K562 (cell line): ENCODE measurements around the gene NOTCH1. TPM values are rescaled to one million over a fixed set of nuclear protein-coding genes. Genes with fewer than 3 reads are reported as not detected.
A peak's percentile ranks its signal among the peaks of the same experiment; 100 is the strongest.

Experiments
- ATAC-seq: fragments of 200-7000 bp; cut with Tn5 transposase; 3 replicates; pipeline ENCODE4 v1.9.1; 2020; ENCODE audit warnings: moderate library complexity
- BruUV-seq: library from RNA; stranded (reverse); fragments of 400-500 nt; replicated peaks from 2 replicates; lab custom pipeline; 2021; lab: Mats Ljungman, UMichigan
- CTCF ChIA-PET: fragments of 300-600 bp; formaldehyde crosslinking; extraction: SDS; loops from one replicate; lab custom pipeline; 2021; ENCODE audit warnings: low intra/inter-chr PET ratio; lab: Yijun Ruan, JAX
- POLR2A ChIA-PET: fragments of 300-600, 350-650 bp; sonication (Branson Sonifier 250); formaldehyde crosslinking; extraction: SDS; loops from one replicate; lab custom pipeline; 2021; ENCODE audit warnings: antibody characterized with exemption, inconsistent platforms; lab: Yijun Ruan, JAX
- DNase-seq, 4 experiments: peaks; one replicate each; pipeline versions ENCODE4 v3.0.0 to v3.0.0-alpha.2; 2011 to 2018; ENCODE audit warnings: low spot score in 3 of 4, mixed read lengths in 3 of 4; ENCODE audit errors: extremely low read depth in 1 of 4
- FAIRE-seq: peaks from 2 replicates; lab custom pipeline; 2011; peaks lifted over from hg19 to GRCh38; lab: Jason Lieb, UNC
- H2AFZ ChIP-seq: 2 replicates; pipeline ENCODE4 v1.6.0; 2011; ENCODE audit warnings: low read depth, low read length, control low read depth, inconsistent platforms
- H3K27ac ChIP-seq: fragments of 200-600 bp; 3 replicates; pipeline ENCODE4 v1.8.0; 2011; ENCODE audit warnings: low read depth, mild to moderate bottlenecking, control low read depth, inconsistent platforms, low read length, moderate library complexity, mixed read lengths; ENCODE audit errors: extremely low read depth
- H3K27me3 ChIP-seq, 2 experiments: fragments of 300-600 bp in 1 of 2; 2 replicates in 1 of 2; 3 replicates in 1 of 2; pipeline versions ENCODE4 v1.6.0 to v1.8.0; 2011; ENCODE audit warnings: inconsistent platforms in 2 of 2, low read length in 2 of 2, mild to moderate bottlenecking in 1 of 2, mixed read lengths in 1 of 2, moderate library complexity in 1 of 2; ENCODE audit not compliant: control insufficient read depth in 2 of 2, insufficient read depth in 2 of 2
- H3K36me3 ChIP-seq: fragments of 300-600 bp; 3 replicates; pipeline ENCODE4 v1.8.0; 2011; ENCODE audit warnings: mild to moderate bottlenecking, low read length, inconsistent platforms; ENCODE audit not compliant: control insufficient read depth, insufficient read depth
- H3K4me1 ChIP-seq, 2 experiments: fragments of 200-600 bp in 1 of 2; replicated peaks in 1 of 2; 2 replicates in 1 of 2; 3 replicates in 1 of 2; pipeline versions ENCODE4 v1.5.1 to v1.8.0; 2011; ENCODE audit warnings: inconsistent platforms in 2 of 2, low read length in 2 of 2, mild to moderate bottlenecking in 1 of 2, mixed read lengths in 1 of 2, moderate library complexity in 1 of 2; ENCODE audit not compliant: control insufficient read depth in 2 of 2, insufficient read depth in 2 of 2
- H3K4me2 ChIP-seq: 2 replicates; pipeline ENCODE4 v1.6.1; 2011; ENCODE audit warnings: low read length, control low read depth, inconsistent platforms, mixed read lengths; ENCODE audit not compliant: insufficient read depth
- H3K4me3 ChIP-seq: fragments of 200-600 bp; sonication (generic), shearing (Covaris generic); 2 replicates; pipeline ENCODE4 v1.5.1; 2016; ENCODE audit warnings: control low read depth, inconsistent platforms
- H3K79me2 ChIP-seq: fragments of 200-600 bp; 3 replicates; pipeline ENCODE4 v1.8.0; 2011; ENCODE audit warnings: low read length, inconsistent platforms; ENCODE audit not compliant: control insufficient read depth, insufficient read depth
- H3K9ac ChIP-seq, 2 experiments: 2 replicates each; pipeline versions ENCODE4 v1.6.0 to v1.6.1; 2011; ENCODE audit warnings: low read depth in 2 of 2, low read length in 2 of 2, control low read depth in 1 of 2, inconsistent platforms in 1 of 2, mild to moderate bottlenecking in 1 of 2, mixed read lengths in 1 of 2; ENCODE audit not compliant: insufficient read depth in 1 of 2
- H3K9me1 ChIP-seq: one replicate; pipeline ENCODE4 v1.6.0; 2011; ENCODE audit warnings: inconsistent platforms, mild to moderate bottlenecking, low read length, moderate library complexity; ENCODE audit not compliant: control insufficient read depth, insufficient read depth
- H3K9me3 ChIP-seq: replicated peaks from 2 replicates; pipeline ENCODE4 v1.5.1; 2011; ENCODE audit warnings: low read depth, low read length, inconsistent platforms; ENCODE audit not compliant: control insufficient read depth, insufficient read depth
- H4K20me1 ChIP-seq: replicated peaks from 2 replicates; pipeline ENCODE4 v1.6.1; 2011; ENCODE audit warnings: low read length, inconsistent platforms, mixed read lengths; ENCODE audit not compliant: control insufficient read depth, insufficient read depth
- BMI1 ChIP-seq: fragments of 150-350 bp; IDR thresholded peaks from 2 replicates; pipeline ENCODE4 v1.6.1; 2014; ENCODE audit warnings: low read length
- EHMT2 ChIP-seq: fragments of 450-650 bp; IDR thresholded peaks from 2 replicates; pipeline ENCODE4 v1.6.1; 2018; ENCODE audit warnings: antibody characterized with exemption
- HBP1 ChIP-seq: fragments of 450-650 bp; formaldehyde crosslinking; IDR thresholded peaks from 2 replicates; pipeline ENCODE4 v1.4.0; 2022; ENCODE audit warnings: missing genetic modification characterization
- HNRNPL ChIP-seq: fragments of 200-400 bp; formaldehyde crosslinking; IDR thresholded peaks from 2 replicates; pipeline ENCODE4 v1.6.1; 2017; ENCODE audit warnings: low read depth, mild to moderate bottlenecking, low read length
- KHSRP ChIP-seq: fragments of 450-650 bp; IDR thresholded peaks from 2 replicates; pipeline ENCODE4 v1.6.1; 2017
- NR1H2 ChIP-seq: sonication (generic); formaldehyde crosslinking; IDR thresholded peaks from 2 replicates; pipeline ENCODE4 v1.4.0; 2020; ENCODE audit warnings: mild to moderate bottlenecking, missing genetic modification reagents
- POLR2G ChIP-seq: fragments of 200-400 bp; formaldehyde crosslinking; IDR thresholded peaks from 2 replicates; pipeline ENCODE4 v1.6.1; 2017; ENCODE audit warnings: low read depth, mild to moderate bottlenecking, antibody characterized with exemption, low read length, moderate library complexity
- PTRF ChIP-seq: fragments of 450-650 bp; IDR thresholded peaks from 2 replicates; pipeline ENCODE4 v1.6.1; 2016; ENCODE audit warnings: mild to moderate bottlenecking, missing genetic modification characterization, missing compliant biosample characterization
- RBFOX2 ChIP-seq: fragments of 200-400 bp; formaldehyde crosslinking; IDR thresholded peaks from 2 replicates; pipeline ENCODE4 v1.6.1; 2017; ENCODE audit warnings: low read depth, mild to moderate bottlenecking, low read length, moderate library complexity
- TAF15 ChIP-seq: fragments of 200-400 bp; formaldehyde crosslinking; IDR thresholded peaks from 2 replicates; pipeline ENCODE4 v1.6.1; 2017; ENCODE audit warnings: mild to moderate bottlenecking, low read depth, low read length, moderate library complexity
- WGBS: fragments of 100-300 bp; shearing (Covaris generic); methylation state at CpG from one replicate; pipeline ENCODE4 v1.1.6; 2016; ENCODE audit warnings: low coverage, mixed read lengths; ENCODE audit not compliant: insufficient coverage; ENCODE audit errors: missing lambda C conversion rate; 5-methylcytosine and 5-hydroxymethylcytosine counted together
- in situ Hi-C: fragments of 300-500 bp; cut with MboI; formaldehyde crosslinking; loops from 4 replicates; pipeline ENCODE4 v1.15.0; 2018; ENCODE audit warnings: inconsistent platforms, mixed read lengths
- intact Hi-C: fragments of 100-400 bp; cut with micrococcal nuclease; formaldehyde crosslinking; loops from 2 replicates; pipeline ENCODE4 v1.14.2; 2022
- polyA plus RNA-seq, 8 experiments: library from polyadenylated mRNA; depleted of rRNA in 4 of 8; stranded (reverse) in 5 of 8; unstranded in 3 of 8; fragments of >200 nt; fragmentation: Nextera tagmentation in 2 of 8; fragmentation: Illumina TruSeq in 1 of 8; extraction: Ambion mirVana in 2 of 8; extraction: Trizol in 1 of 8; gene quantifications; 2 replicates each; pipeline versions ENCODE4 v1.2.1 to v1.2.3, GENCODE V29; 2011 to 2014; ENCODE audit warnings: inconsistent platforms in 1 of 8, missing spikeins in 1 of 8
- total RNA-seq, 7 experiments: library from RNA; depleted of rRNA in 6 of 7; stranded (reverse); fragments of >200 nt in 6 of 7; fragmentation: Illumina TruSeq in 2 of 7; extraction: Trizol in 2 of 7; gene quantifications; 2 replicates each; pipeline versions ENCODE4 v1.2.1 to v1.2.3, GENCODE V29; 2011 to 2021; ENCODE audit warnings: low replicate concordance in 1 of 7
- TF ChIP-seq, protein P1 (sequence below), 2 experiments: IDR thresholded peaks; 2 replicates each; pipeline ENCODE4 v1.6.1; 2012; ENCODE audit warnings: improper control_type of control experiment in 2 of 2, low read depth in 2 of 2, low read length in 2 of 2, borderline replicate concordance in 1 of 2
- TF ChIP-seq, protein P2 (sequence below): fragments of 450-650 bp; formaldehyde crosslinking; conservative IDR thresholded peaks from 2 replicates; pipeline ENCODE4 v1.4.0; 2022; ENCODE audit warnings: mild to moderate bottlenecking, missing genetic modification characterization

NOTCH1 gene
- total and polyA plus RNA-seq, 9 of the 15 experiments (the other 6 are each of a cell fraction or from before 2014, with no cell fraction given), result 0.03 to 31.4 (median 2.3) TPM

DNA sequence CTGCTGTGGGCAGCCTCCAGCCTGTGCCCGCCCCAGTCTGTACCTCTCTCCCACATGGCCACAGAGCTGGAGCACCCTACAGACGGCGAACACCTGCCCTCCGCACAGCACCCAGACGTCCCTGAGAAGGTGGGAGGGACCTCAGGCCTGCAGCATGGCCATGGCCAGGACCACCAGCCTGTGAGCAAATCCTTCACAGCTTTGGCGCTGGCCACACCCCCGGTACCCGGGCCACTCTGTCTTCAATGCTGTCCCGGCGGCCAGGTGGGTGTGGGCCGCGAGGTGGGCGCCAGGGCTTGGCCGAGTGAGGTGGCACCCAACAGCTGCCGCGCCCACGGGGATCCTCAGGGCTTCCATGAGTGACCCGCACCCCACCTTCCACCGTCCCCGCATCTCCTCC, 18.7 kb downstream of the NOTCH1 start:
- no peak overlapping the region for H2AFZ ChIP-seq
- ChIA-PET POLR2A (interaction anchor here (0.6 kb wide), 1 partner anchor 103 kb away, joined by 3 read pairs; no protein-coding TSS in a partner anchor), CTCF (no interaction called here)
- intact Hi-C loops (no loop called here), in situ Hi-C loops (no loop called here)
- DNase-seq, result no peak
- 70% methylated on average over 14 of the region's 20 CpGs for WGBS
- no peaks in the 10 kb centered on the region for H3K27me3 ChIP-seq
- H3K4me3 ChIP-seq, result no peak overlapping the region
- no peak overlapping the region for H3K9ac ChIP-seq
- FAIRE-seq, result no peak
- no peak overlapping the region for H3K4me2 ChIP-seq
- peaks cover 0 to 87% of the 10 kb centered on the region in 2 experiments; a peak in 3 of 5 replicates for H3K4me1 ChIP-seq
- H3K9me3 ChIP-seq, result no peaks in the 10 kb centered on the region
- no peak overlapping the region for H3K27ac ChIP-seq
- no peak for TF ChIP-seq NR1H2
- no peak for TF ChIP-seq HBP1 (CRISPR knock-in tag)
- no peak for TF ChIP-seq KHSRP
- no peak for TF ChIP-seq PTRF (tag)
- TF ChIP-seq BMI1, result no peak
- TF ChIP-seq, protein P1, sequence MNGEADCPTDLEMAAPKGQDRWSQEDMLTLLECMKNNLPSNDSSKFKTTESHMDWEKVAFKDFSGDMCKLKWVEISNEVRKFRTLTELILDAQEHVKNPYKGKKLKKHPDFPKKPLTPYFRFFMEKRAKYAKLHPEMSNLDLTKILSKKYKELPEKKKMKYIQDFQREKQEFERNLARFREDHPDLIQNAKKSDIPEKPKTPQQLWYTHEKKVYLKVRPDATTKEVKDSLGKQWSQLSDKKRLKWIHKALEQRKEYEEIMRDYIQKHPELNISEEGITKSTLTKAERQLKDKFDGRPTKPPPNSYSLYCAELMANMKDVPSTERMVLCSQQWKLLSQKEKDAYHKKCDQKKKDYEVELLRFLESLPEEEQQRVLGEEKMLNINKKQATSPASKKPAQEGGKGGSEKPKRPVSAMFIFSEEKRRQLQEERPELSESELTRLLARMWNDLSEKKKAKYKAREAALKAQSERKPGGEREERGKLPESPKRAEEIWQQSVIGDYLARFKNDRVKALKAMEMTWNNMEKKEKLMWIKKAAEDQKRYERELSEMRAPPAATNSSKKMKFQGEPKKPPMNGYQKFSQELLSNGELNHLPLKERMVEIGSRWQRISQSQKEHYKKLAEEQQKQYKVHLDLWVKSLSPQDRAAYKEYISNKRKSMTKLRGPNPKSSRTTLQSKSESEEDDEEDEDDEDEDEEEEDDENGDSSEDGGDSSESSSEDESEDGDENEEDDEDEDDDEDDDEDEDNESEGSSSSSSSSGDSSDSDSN (IDR thresholded peaks at IDR 0.05; ENCODE audit: borderline replicate concordance in 1 of 2, low read depth in 2 of 2, low read length in 2 of 2), result no peak
- TF ChIP-seq HNRNPL, result 0 out of 2 replicates have a peak, but pooled peaks have one; percentile 4
- no peak for TF ChIP-seq EHMT2
- TF ChIP-seq, protein P2, sequence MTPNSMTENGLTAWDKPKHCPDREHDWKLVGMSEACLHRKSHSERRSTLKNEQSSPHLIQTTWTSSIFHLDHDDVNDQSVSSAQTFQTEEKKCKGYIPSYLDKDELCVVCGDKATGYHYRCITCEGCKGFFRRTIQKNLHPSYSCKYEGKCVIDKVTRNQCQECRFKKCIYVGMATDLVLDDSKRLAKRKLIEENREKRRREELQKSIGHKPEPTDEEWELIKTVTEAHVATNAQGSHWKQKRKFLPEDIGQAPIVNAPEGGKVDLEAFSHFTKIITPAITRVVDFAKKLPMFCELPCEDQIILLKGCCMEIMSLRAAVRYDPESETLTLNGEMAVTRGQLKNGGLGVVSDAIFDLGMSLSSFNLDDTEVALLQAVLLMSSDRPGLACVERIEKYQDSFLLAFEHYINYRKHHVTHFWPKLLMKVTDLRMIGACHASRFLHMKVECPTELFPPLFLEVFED, result no peak
- no peak for TF ChIP-seq TAF15
- 0 out of 2 replicates have a peak, but pooled peaks have one; percentile 22 for TF ChIP-seq RBFOX2
- TF ChIP-seq POLR2G, result 0 out of 2 replicates have a peak, but pooled peaks have one; percentile 12
- peaks cover 4% of the 10 kb centered on the region; the same call in 1 of the 3 replicates for H3K36me3 ChIP-seq
- no peaks in the 10 kb centered on the region for H3K9me1 ChIP-seq
- 0 out of 2 replicates have a peak, but pooled peaks cover 9% of the 10 kb centered on the region for H4K20me1 ChIP-seq
- BruUV-seq, result no TSS peak
- peak; percentile 11; the same call in 1 of the 3 replicates for ATAC-seq
- peaks cover 6% of the 10 kb centered on the region; the same call in 1 of the 3 replicates for H3K79me2 ChIP-seq
